ENCODE measurements around the gene SLCO3A1. TPM values are rescaled to one million over a fixed set of nuclear protein-coding genes. Genes with fewer than 3 reads are reported as not detected.

Gene SLCO3A1
- total and polyA plus RNA-seq, 2 donors (not counting 1 experiment from before 2014, with no cell fraction given) = 8.1 to 16.8 TPM

GRCh38 chr15:91913560-91913959 lies 60.1 kb downstream of the SLCO3A1 start:
- no peak overlapping the region for H3K27ac ChIP-seq (ENCODE audit: insufficient read depth, low read length)
- no peaks in the 10 kb centered on the region for H3K36me3 ChIP-seq (ENCODE audit: control insufficient read depth, insufficient read depth, low read length)
- no peaks in the 10 kb centered on the region for H3K79me2 ChIP-seq (ENCODE audit: control insufficient read depth, insufficient read depth, low read length)
- no peak overlapping the region for H2AFZ ChIP-seq (ENCODE audit: low read length)
- no peaks in the 10 kb centered on the region for H4K20me1 ChIP-seq (ENCODE audit: control insufficient read depth, extremely low read depth, insufficient read depth, low read length)
- H3K9ac ChIP-seq (ENCODE audit: insufficient read depth, low read length) = no peak overlapping the region
- no peak overlapping the region for H3K4me3 ChIP-seq (replicated peaks in 1 of 4; ENCODE audit: control extremely low read depth in 1 of 4, insufficient read depth in 1 of 4, low read depth in 3 of 4, low read length in 4 of 4)
- H3K27me3 ChIP-seq (ENCODE audit: control insufficient read depth, insufficient read depth, low read length) = no peaks in the 10 kb centered on the region
- H3K4me1 ChIP-seq (ENCODE audit: control insufficient read depth, extremely low read depth, insufficient read depth, low read length) = no peaks in the 10 kb centered on the region
- H3K4me2 ChIP-seq (ENCODE audit: extremely low read depth, insufficient read depth, low read length) = no peak overlapping the region
- TF ChIP-seq, protein P1, sequence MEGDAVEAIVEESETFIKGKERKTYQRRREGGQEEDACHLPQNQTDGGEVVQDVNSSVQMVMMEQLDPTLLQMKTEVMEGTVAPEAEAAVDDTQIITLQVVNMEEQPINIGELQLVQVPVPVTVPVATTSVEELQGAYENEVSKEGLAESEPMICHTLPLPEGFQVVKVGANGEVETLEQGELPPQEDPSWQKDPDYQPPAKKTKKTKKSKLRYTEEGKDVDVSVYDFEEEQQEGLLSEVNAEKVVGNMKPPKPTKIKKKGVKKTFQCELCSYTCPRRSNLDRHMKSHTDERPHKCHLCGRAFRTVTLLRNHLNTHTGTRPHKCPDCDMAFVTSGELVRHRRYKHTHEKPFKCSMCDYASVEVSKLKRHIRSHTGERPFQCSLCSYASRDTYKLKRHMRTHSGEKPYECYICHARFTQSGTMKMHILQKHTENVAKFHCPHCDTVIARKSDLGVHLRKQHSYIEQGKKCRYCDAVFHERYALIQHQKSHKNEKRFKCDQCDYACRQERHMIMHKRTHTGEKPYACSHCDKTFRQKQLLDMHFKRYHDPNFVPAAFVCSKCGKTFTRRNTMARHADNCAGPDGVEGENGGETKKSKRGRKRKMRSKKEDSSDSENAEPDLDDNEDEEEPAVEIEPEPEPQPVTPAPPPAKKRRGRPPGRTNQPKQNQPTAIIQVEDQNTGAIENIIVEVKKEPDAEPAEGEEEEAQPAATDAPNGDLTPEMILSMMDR (conservative IDR thresholded peaks at IDR 0.05 in 1 of 2, IDR thresholded peaks at IDR 0.05 in 1 of 2; ENCODE audit: low read depth in 1 of 2, low read length in 2 of 2) = no peak
- H3K9me3 ChIP-seq (ENCODE audit: control insufficient read depth, insufficient read depth, low read depth, low read length) = no peaks in the 10 kb centered on the region
- DNase-seq (ENCODE audit: low read depth in 2 of 2) = no peak

DNA sequence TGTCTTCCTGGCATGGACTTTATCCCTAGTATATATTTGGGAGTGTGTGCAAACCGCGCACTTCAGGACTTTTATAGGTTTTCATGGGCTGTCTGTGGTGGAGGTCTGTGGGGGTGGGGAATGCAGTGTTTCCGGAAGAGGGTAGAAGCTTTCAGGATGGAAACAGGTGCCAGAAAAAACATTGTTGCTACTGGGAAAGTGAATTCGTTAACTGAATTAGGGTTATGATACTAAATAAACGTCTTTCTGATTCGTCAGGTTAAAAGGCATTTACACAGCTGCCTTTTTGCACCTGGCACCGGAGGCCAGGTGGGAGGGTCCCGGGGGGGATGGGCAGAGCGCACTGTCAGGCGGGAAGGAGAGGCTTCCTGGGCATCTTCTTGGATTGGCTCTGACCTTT lies 62.1 kb downstream of the SLCO3A1 start:
- no peaks in the 10 kb centered on the region for H4K20me1 ChIP-seq (ENCODE audit: control insufficient read depth, extremely low read depth, insufficient read depth, low read length)
- H3K36me3 ChIP-seq (ENCODE audit: control insufficient read depth, insufficient read depth, low read length) = no peaks in the 10 kb centered on the region
- no peak overlapping the region for H2AFZ ChIP-seq (ENCODE audit: low read length)
- H3K9me3 ChIP-seq (ENCODE audit: control insufficient read depth, insufficient read depth, low read depth, low read length) = no peaks in the 10 kb centered on the region
- no peaks in the 10 kb centered on the region for H3K79me2 ChIP-seq (ENCODE audit: control insufficient read depth, insufficient read depth, low read length)
- no peak overlapping the region for H3K9ac ChIP-seq (ENCODE audit: insufficient read depth, low read length)
- H3K4me3 ChIP-seq (replicated peaks in 1 of 4; ENCODE audit: control extremely low read depth in 1 of 4, insufficient read depth in 1 of 4, low read depth in 3 of 4, low read length in 4 of 4) = no peak overlapping the region
- no peak for DNase-seq (ENCODE audit: low read depth in 2 of 2)
- H3K27me3 ChIP-seq (ENCODE audit: control insufficient read depth, insufficient read depth, low read length) = no peaks in the 10 kb centered on the region
- no peak overlapping the region for H3K4me2 ChIP-seq (ENCODE audit: extremely low read depth, insufficient read depth, low read length)
- H3K4me1 ChIP-seq (ENCODE audit: control insufficient read depth, extremely low read depth, insufficient read depth, low read length) = no peaks in the 10 kb centered on the region
- H3K27ac ChIP-seq (ENCODE audit: insufficient read depth, low read length) = no peak overlapping the region
- TF ChIP-seq, protein P1 (conservative IDR thresholded peaks at IDR 0.05 in 1 of 2, IDR thresholded peaks at IDR 0.05 in 1 of 2; ENCODE audit: low read depth in 1 of 2, low read length in 2 of 2) = no peak

- no peak for DNase-seq (ENCODE audit: low read depth in 2 of 2)
- H3K9ac ChIP-seq (ENCODE audit: insufficient read depth, low read length) = no peak overlapping the region
- TF ChIP-seq, protein P1 (conservative IDR thresholded peaks at IDR 0.05 in 1 of 2, IDR thresholded peaks at IDR 0.05 in 1 of 2; ENCODE audit: low read depth in 1 of 2, low read length in 2 of 2) = no peak
- no peak for TF ChIP-seq EZH2 (IDR thresholded peaks at IDR 0.05; ENCODE audit: low read length, missing control alignments)
Measured at GRCh38 chr15:91916051-91916450, 62.5 kb downstream of the SLCO3A1 start.

More at GRCh38 chr15:91916051-91916450, 62.5 kb downstream of the SLCO3A1 start:
- Histone ChIP-seq H3K4me1 (ENCODE audit: control insufficient read depth, extremely low read depth, insufficient read depth, low read length) (no peaks in the 10 kb centered on the region), H3K4me2 (ENCODE audit: extremely low read depth, insufficient read depth, low read length) (no peak overlapping the region), H3K36me3 (ENCODE audit: control insufficient read depth, insufficient read depth, low read length) (no peaks in the 10 kb centered on the region), H3K27me3 (ENCODE audit: control insufficient read depth, insufficient read depth, low read length) (no peaks in the 10 kb centered on the region), H3K9me3 (ENCODE audit: control insufficient read depth, insufficient read depth, low read depth, low read length) (no peaks in the 10 kb centered on the region), H2AFZ (ENCODE audit: low read length) (no peak overlapping the region), H4K20me1 (ENCODE audit: control insufficient read depth, extremely low read depth, insufficient read depth, low read length) (no peaks in the 10 kb centered on the region), H3K4me3 (replicated peaks in 1 of 4; ENCODE audit: control extremely low read depth in 1 of 4, insufficient read depth in 1 of 4, low read depth in 3 of 4, low read length in 4 of 4) (no peak overlapping the region), H3K79me2 (ENCODE audit: control insufficient read depth, insufficient read depth, low read length) (no peaks in the 10 kb centered on the region), H3K27ac (ENCODE audit: insufficient read depth, low read length) (no peak overlapping the region)
